BE2C (cell line): ENCODE measurements around the gene CLMP.

Experiments used
- DNase-seq: peaks from one replicate; pipeline ENCODE4 v3.0.0-alpha.2; 2020
- H3K27me3 ChIP-seq: fragments of 250-450 bp; sonication (Bioruptor Pico); 2 replicates; pipeline ENCODE4 v1.5.1; 2020; ENCODE audit warnings: mild to moderate bottlenecking
- H3K36me3 ChIP-seq: fragments of 250-450 bp; sonication (Bioruptor Pico); 2 replicates; pipeline ENCODE4 v1.5.1; 2020; ENCODE audit warnings: mild to moderate bottlenecking
- H3K4me1 ChIP-seq: fragments of 250-450 bp; sonication (Bioruptor Pico); 2 replicates; pipeline ENCODE4 v1.5.1; 2020
- H3K4me3 ChIP-seq: 2 replicates; pipeline ENCODE4 v1.5.1; 2011; ENCODE audit warnings: low read depth, low read length
- H3K9me3 ChIP-seq: fragments of 250-450 bp; sonication (Bioruptor Pico); 2 replicates; pipeline ENCODE4 v1.5.1; 2020
- TF ChIP-seq, protein P1 (sequence below): IDR thresholded peaks from 2 replicates; pipeline ENCODE4 v1.5.1; 2012; ENCODE audit warnings: mild to moderate bottlenecking, low read depth, low read length

The CLMP gene

DNA sequence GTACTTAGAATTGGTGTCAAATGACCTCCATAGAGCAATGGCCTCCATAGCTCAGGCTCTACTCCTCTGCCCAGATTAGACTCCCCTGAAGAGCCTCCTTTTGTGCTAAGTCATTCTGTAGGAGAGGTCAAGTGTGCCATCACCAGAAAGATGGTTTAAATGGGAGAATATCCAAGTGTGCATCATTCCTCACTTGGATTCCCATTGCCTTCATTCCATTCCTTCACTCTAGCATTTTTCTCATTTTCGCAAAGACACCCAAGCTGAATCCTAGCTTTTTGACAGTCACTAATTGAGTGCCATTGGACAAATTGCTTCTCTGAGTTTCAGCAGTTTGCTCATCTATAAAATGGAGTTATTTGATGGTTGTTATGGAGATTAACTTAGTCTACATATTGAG lies 16.9 kb downstream of the CLMP start:
- H3K4me1 ChIP-seq, result no peaks in the 10 kb centered on the region
- TF ChIP-seq, protein P1, sequence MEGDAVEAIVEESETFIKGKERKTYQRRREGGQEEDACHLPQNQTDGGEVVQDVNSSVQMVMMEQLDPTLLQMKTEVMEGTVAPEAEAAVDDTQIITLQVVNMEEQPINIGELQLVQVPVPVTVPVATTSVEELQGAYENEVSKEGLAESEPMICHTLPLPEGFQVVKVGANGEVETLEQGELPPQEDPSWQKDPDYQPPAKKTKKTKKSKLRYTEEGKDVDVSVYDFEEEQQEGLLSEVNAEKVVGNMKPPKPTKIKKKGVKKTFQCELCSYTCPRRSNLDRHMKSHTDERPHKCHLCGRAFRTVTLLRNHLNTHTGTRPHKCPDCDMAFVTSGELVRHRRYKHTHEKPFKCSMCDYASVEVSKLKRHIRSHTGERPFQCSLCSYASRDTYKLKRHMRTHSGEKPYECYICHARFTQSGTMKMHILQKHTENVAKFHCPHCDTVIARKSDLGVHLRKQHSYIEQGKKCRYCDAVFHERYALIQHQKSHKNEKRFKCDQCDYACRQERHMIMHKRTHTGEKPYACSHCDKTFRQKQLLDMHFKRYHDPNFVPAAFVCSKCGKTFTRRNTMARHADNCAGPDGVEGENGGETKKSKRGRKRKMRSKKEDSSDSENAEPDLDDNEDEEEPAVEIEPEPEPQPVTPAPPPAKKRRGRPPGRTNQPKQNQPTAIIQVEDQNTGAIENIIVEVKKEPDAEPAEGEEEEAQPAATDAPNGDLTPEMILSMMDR, result no peak
- no peak for DNase-seq
- no peaks in the 10 kb centered on the region for H3K36me3 ChIP-seq
- no peak overlapping the region for H3K4me3 ChIP-seq
- H3K9me3 ChIP-seq, result no peaks in the 10 kb centered on the region
- no peaks in the 10 kb centered on the region for H3K27me3 ChIP-seq

DNA sequence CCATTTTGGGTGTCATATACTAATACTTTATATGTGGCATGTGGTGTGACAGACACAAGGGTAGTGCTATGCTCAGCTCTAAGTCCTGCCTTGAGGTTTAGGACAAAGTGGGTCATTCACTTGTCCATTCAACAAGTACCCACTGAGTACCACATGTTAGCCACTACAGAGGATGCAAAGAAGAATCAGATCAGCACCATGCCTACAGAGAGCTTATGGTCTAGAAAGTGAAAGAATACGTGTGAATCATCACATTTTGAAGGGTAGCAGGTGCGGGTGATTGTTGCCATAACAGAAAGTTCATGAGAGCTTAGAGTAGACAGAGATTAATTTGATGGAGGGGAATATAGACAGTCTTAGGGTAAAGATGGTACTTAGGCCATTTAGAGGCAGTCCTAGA lies 18.3 kb downstream of the CLMP start:
- no peak overlapping the region for H3K4me3 ChIP-seq
- TF ChIP-seq, protein P1, result no peak
- H3K4me1 ChIP-seq, result no peaks in the 10 kb centered on the region
- H3K36me3 ChIP-seq, result no peaks in the 10 kb centered on the region
- DNase-seq, result no peak
- H3K9me3 ChIP-seq, result no peaks in the 10 kb centered on the region
- no peaks in the 10 kb centered on the region for H3K27me3 ChIP-seq

DNA sequence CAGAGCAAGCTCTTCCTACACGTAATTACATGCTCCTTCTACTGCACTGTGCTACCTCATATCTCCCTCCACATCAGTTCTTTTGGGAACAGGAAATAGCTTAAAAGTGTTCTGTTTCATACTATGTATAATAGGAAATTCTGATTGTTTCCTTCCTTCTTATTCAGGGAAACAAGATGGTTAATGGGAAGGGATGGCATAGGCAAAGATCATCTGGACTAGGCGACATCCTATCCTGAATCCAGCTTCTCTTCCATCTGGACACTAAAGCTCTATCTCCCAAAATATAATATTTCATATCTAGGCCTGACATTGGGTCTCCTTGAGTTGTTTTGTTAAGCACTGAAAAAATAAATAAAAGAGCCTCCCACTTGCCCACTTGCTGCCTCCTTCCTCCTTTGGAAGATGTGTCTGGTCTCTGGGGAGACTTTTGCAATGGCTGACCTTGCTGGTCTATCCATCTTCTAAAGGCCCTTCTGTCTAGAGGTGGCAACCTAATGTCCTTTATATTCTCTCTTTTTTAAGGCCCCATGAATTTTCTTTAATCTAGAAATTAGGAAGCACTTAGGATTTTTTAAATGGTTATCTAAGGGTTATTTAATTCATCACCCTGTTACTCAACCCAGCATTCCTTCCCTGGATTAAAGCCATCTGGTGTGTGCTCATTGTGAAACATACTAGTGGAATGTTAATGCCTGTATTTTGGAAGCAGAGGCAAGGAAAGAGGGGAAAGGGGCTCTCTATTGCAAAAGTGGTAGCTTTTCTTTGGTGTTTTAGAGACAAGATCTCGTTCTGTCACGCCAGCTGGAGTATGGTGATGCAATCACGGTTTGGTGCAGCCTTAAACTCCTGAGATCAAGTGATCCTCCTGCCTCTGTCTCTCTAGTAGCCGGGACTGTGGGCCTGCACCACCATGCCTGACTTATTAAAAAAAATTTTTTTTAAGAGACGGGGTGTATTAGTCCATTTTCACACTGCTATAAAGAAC lies 20.6 kb downstream of the CLMP start:
- DNase-seq, result no peak
- Histone ChIP-seq H3K4me3 (no peak overlapping the region), H3K27me3 (no peaks in the 10 kb centered on the region), H3K9me3 (no peaks in the 10 kb centered on the region), H3K4me1 (no peaks in the 10 kb centered on the region), H3K36me3 (no peaks in the 10 kb centered on the region)
- TF ChIP-seq, protein P1, result no peak

DNA sequence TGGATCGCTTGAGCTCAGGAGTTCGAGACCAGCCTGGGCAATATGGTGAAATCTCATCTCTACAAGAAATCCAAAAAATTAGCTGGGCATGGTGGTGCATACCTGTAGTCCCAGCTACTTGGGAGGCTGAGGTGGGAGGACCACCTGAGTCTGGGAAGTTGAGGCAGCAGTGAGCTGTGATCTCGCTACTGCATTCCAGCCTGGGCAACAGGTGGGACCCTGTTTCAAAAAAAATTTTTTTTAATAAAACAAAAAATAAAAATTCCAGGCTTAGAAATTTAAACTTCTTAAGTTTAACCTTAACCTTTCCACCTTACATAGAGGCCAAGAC lies 21.2 kb downstream of the CLMP start:
- TF ChIP-seq, protein P1, result no peak
- no peaks in the 10 kb centered on the region for H3K4me1 ChIP-seq

DNA sequence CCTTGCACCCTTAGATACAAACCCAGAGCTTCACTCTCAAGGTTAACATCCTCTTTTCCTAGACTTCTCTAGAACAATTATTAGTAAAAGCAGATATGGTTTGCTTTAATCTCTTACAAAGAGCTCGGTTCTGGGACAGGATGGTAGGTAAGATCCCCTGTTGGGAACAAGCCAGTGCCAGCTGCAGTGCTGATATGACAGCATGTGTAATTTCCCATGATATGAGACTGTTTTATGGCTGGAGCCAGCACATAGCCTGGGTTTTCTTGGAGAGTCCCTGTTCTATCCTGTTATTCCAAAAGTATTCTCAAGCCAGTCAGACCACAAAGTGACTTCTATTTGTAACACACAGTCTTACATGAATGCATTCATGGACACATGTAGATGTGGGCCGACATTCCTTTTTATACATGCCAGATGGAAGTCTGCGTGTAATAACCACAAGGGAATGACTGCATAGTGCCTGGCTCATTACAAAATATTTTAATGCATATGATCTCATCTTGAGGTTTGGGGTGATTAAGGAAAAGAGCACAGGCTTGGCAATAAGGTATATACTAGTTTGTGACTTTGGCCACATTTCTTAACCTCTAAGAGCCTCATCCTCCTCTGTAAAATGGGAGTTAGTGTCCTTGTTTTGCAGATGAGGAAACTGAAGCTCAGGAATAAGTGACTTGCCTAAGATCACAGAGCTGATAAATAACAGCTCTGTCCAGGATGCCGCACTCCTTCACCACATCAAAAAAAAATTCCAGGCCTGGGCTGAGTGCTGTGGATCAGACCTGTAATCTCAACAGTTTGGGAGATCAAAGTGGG lies 21.8 kb downstream of the CLMP start:
- no peak for DNase-seq
- TF ChIP-seq, protein P1, result no peak
- Histone ChIP-seq H3K27me3 (no peaks in the 10 kb centered on the region), H3K36me3 (no peaks in the 10 kb centered on the region), H3K4me1 (no peaks in the 10 kb centered on the region), H3K4me3 (no peak overlapping the region), H3K9me3 (no peaks in the 10 kb centered on the region)

More for the DNA sequence above, 21.2 kb downstream of the CLMP start:
- H3K9me3 ChIP-seq, result no peaks in the 10 kb centered on the region
- no peaks in the 10 kb centered on the region for H3K27me3 ChIP-seq
- no peak for DNase-seq
- H3K36me3 ChIP-seq, result no peaks in the 10 kb centered on the region
- H3K4me3 ChIP-seq, result no peak overlapping the region

DNA sequence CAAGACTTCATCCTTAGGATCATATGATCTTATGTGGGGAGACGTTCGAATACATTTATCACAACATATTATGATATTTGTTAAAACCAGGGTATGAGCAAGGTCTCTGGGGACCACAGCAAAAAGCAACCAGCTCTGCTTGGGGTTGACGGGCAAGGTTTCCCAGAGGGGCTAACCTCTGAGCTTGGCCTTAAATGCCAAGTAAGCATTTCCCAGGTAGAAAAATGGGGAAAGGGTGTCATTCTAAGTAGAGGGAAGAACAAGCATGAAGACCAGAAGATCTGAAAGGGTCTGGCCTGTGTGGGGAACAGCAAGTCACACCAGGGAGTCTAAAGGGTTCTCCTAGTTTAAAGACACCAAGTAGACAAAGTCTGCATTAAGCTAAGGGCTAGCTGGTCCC lies 24.1 kb downstream of the CLMP start:
- Histone ChIP-seq H3K4me1 (no peaks in the 10 kb centered on the region), H3K27me3 (no peaks in the 10 kb centered on the region), H3K9me3 (no peaks in the 10 kb centered on the region), H3K4me3 (no peak overlapping the region), H3K36me3 (no peaks in the 10 kb centered on the region)
- TF ChIP-seq, protein P1, result no peak
- no peak for DNase-seq
